Measurements from ENCODE around the gene ACAD8.

The ACAD8 gene

GRCh38 chr11:134216816-134217215 lies 36.6 kb upstream of the ACAD8 start:
- TF ChIP-seq MYC (IDR thresholded peaks at IDR 0.05; ENCODE audit: low read depth, low read length) (no peak), POLR2A (IDR thresholded peaks at IDR 0.05; ENCODE audit: extremely low read depth, insufficient read length) (no peak), MAX (IDR thresholded peaks at IDR 0.05; ENCODE audit: low read depth, low read length) (no peak), CTCF (IDR thresholded peaks at IDR 0.05; ENCODE audit: low read depth, low read length) (no peak)
- DNase-seq (ENCODE audit: low read depth) = no peak
- no peak overlapping the region for H3K4me3 ChIP-seq (ENCODE audit: low read depth, low read length)

- DNase-seq (ENCODE audit: low read depth) = peak; percentile 46
- peak overlapping the region; percentile 77 for H3K4me3 ChIP-seq (ENCODE audit: low read depth, low read length)
- TF ChIP-seq MYC (IDR thresholded peaks at IDR 0.05; ENCODE audit: low read depth, low read length) (no peak; the same call in 1 of the 2 replicates), CTCF (IDR thresholded peaks at IDR 0.05; ENCODE audit: low read depth, low read length) (no peak), MAX (IDR thresholded peaks at IDR 0.05; ENCODE audit: low read depth, low read length) (no peak), POLR2A (IDR thresholded peaks at IDR 0.05; ENCODE audit: extremely low read depth, insufficient read length) (no peak)
Observed at GRCh38 chr11:134223121-134223520, 30.2 kb upstream of the ACAD8 start.

GRCh38 chr11:134223836-134224709 lies 29.3 kb upstream of the ACAD8 start, which contains the start of the genes NCAPD3 and VPS26B:
NCAPD3 (minus strand) TSS chr11:134223967; CDS start chr11:134223926, 41 bp downstream.
VPS26B (plus strand) TSS chr11:134224671; CDS start chr11:134225123, 452 bp downstream.
- peak; percentile 100 for TF ChIP-seq POLR2A (IDR thresholded peaks at IDR 0.05; ENCODE audit: extremely low read depth, insufficient read length)
- no peak for TF ChIP-seq CTCF (IDR thresholded peaks at IDR 0.05; ENCODE audit: low read depth, low read length)
- TF ChIP-seq MAX (IDR thresholded peaks at IDR 0.05; ENCODE audit: low read depth, low read length) = peak; percentile 75
- TF ChIP-seq MYC (IDR thresholded peaks at IDR 0.05; ENCODE audit: low read depth, low read length) = peak; percentile 62; the same call in 1 of the 2 replicates
- peak within 1 kb of the TSS; percentile 83 for H3K4me3 ChIP-seq (ENCODE audit: low read depth, low read length)

GRCh38 chr11:134224710-134225664 lies 28.4 kb upstream of the ACAD8 start:
- TF ChIP-seq POLR2A (IDR thresholded peaks at IDR 0.05; ENCODE audit: extremely low read depth, insufficient read length) (no peak), CTCF (IDR thresholded peaks at IDR 0.05; ENCODE audit: low read depth, low read length) (no peak), MYC (IDR thresholded peaks at IDR 0.05; ENCODE audit: low read depth, low read length) (peak; percentile 80), MAX (IDR thresholded peaks at IDR 0.05; ENCODE audit: low read depth, low read length) (peak; percentile 88)
- H3K4me3 ChIP-seq (ENCODE audit: low read depth, low read length) = peak overlapping the region; percentile 83
- DNase-seq (ENCODE audit: low read depth) = peak; percentile 88

More at GRCh38 chr11:134223836-134224709, 29.3 kb upstream of the ACAD8 start, which contains the start of the genes NCAPD3 and VPS26B:
- DNase-seq (ENCODE audit: low read depth) = peak; percentile 99

- no peak for DNase-seq (ENCODE audit: low read depth)
- H3K4me3 ChIP-seq (ENCODE audit: low read depth, low read length) = peak overlapping the region; percentile 17
- TF ChIP-seq MYC (IDR thresholded peaks at IDR 0.05; ENCODE audit: low read depth, low read length) (no peak), POLR2A (IDR thresholded peaks at IDR 0.05; ENCODE audit: extremely low read depth, insufficient read length) (no peak), CTCF (IDR thresholded peaks at IDR 0.05; ENCODE audit: low read depth, low read length) (no peak), MAX (IDR thresholded peaks at IDR 0.05; ENCODE audit: low read depth, low read length) (no peak)
Observed at GRCh38 chr11:134226806-134227325, 26.5 kb upstream of the ACAD8 start.

Measured in NB4 (cell line).